H1 (cell line): ENCODE results near the gene DVL1. TPM values are rescaled to one million over a fixed set of nuclear protein-coding genes. Genes with fewer than 3 reads are reported as not detected.

Experiments used
- CHD7 ChIP-seq: fragments of 300-600 bp; sonication (generic); IDR thresholded peaks from 2 replicates; pipeline ENCODE4 v1.7.1; 2012; ENCODE audit warnings: low read length, moderate library complexity, mild to moderate bottlenecking, inconsistent platforms; ENCODE audit not compliant: insufficient replicate concordance
- CTCF ChIP-seq, 3 experiments: IDR thresholded peaks; 1 replicate in 2 of 3; 2 replicates in 1 of 3; pipeline versions ENCODE4 v1.5.1 to v1.6.1; 2011; ENCODE audit warnings: low read length in 3 of 3, mild to moderate bottlenecking in 3 of 3, inconsistent platforms in 2 of 3, low read depth in 1 of 3, moderate library complexity in 1 of 3; ENCODE audit not compliant: insufficient read depth in 1 of 3; ENCODE audit errors: control extremely low read depth in 1 of 3
- MAFK ChIP-seq: IDR thresholded peaks from 2 replicates; pipeline ENCODE4 v1.6.1; 2012; ENCODE audit warnings: low read depth, mild to moderate bottlenecking, improper control_type of control experiment, low read length
- MAX ChIP-seq: IDR thresholded peaks from 2 replicates; pipeline ENCODE4 v1.6.1; 2012; ENCODE audit warnings: inconsistent platforms
- POLR2AphosphoS5 ChIP-seq: IDR thresholded peaks from 2 replicates; pipeline ENCODE4 v1.6.1; 2011; ENCODE audit warnings: low read depth, low read length
- SP2 ChIP-seq: IDR thresholded peaks from 2 replicates; pipeline ENCODE4 v1.6.1; 2012; ENCODE audit warnings: mild to moderate bottlenecking, low read length, inconsistent platforms
- SUZ12 ChIP-seq: fragments of 200-600 bp; sonication (generic); IDR thresholded peaks from 2 replicates; pipeline ENCODE4 v1.6.1; 2012; ENCODE audit warnings: mild to moderate bottlenecking, inconsistent platforms, low read length, moderate library complexity, mixed read lengths
- TCF12 ChIP-seq: IDR thresholded peaks from 2 replicates; pipeline ENCODE4 v1.6.1; 2011; ENCODE audit warnings: low read depth, mild to moderate bottlenecking, low read length
- polyA plus RNA-seq, 7 experiments: library from polyadenylated mRNA; depleted of rRNA in 3 of 7; stranded (reverse) in 5 of 7; unstranded in 2 of 7; fragments of >200 nt in 5 of 7; fragments of 200-250 nt in 2 of 7; gene quantifications; 1 replicate in 5 of 7; 2 replicates in 1 of 7; 4 replicates in 1 of 7; pipeline versions ENCODE4 v1.2.1 to v1.2.3, GENCODE V29; 2011 to 2013; ENCODE audit warnings: missing spikeins in 2 of 7, mixed read lengths in 2 of 7
- total RNA-seq: library from RNA; stranded (reverse); fragmentation: NEBNext Ultra II Directional; extraction: Animal tissue kit (Norgen Biotek cat#: 25700); gene quantifications from 2 replicates; pipeline ENCODE4 v1.2.1, GENCODE V29; 2021

The DVL1 gene
- total and polyA plus RNA-seq, 2 of the 8 experiments (the other 6 are each of a cell fraction or from before 2014, with no cell fraction given) = 39.4 to 58.9 TPM

- TF ChIP-seq CHD7 = no peak
- peak in 2 of 3 experiments; percentile 8 to 14; a peak in 2 of 4 replicates for TF ChIP-seq CTCF (IDR thresholded peaks at IDR 0.05; ENCODE audit: control extremely low read depth in 1 of 3, insufficient read depth in 1 of 3, low read depth in 1 of 3, low read length in 3 of 3)
- no peak for TF ChIP-seq TCF12
- TF ChIP-seq POLR2AphosphoS5 = no peak; the same call in 1 of the 2 replicates
- no peak for TF ChIP-seq SUZ12
- no peak for TF ChIP-seq SP2
- TF ChIP-seq MAX = peak; percentile 81
- TF ChIP-seq MAFK = no peak
Measured at GRCh38 chr1:1374929-1375662, 25.9 kb upstream of the DVL1 start, which contains the start of gene AURKAIP1 (continued).
